DOHH2 (cell line): Measurements from ENCODE around the gene DMD.
A peak's percentile ranks its signal among the peaks of the same experiment; 100 is the strongest.

Source experiments
- H3F3A ChIP-seq: fragments of 200-600 bp; sonication (generic), shearing (Covaris generic); 2 replicates; pipeline ENCODE4 v1.6.0; 2016; ENCODE audit warnings: antibody characterized with exemption, mild to moderate bottlenecking; ENCODE audit not compliant: control insufficient read depth, insufficient read depth
- H3K27ac ChIP-seq: fragments of 200-600 bp; sonication (generic); 2 replicates; pipeline ENCODE4 v1.5.1; 2014; ENCODE audit warnings: low read depth, mild to moderate bottlenecking, low read length, moderate library complexity
- H3K27me3 ChIP-seq: fragments of 200-600 bp; sonication (generic); 2 replicates; pipeline ENCODE4 v1.6.1; 2014; ENCODE audit warnings: mild to moderate bottlenecking, low read length, mixed read lengths; ENCODE audit not compliant: control insufficient read depth
- H3K36me3 ChIP-seq: fragments of 200-600 bp; sonication (generic); 2 replicates; pipeline ENCODE4 v1.6.1; 2014; ENCODE audit warnings: mild to moderate bottlenecking, low read length, moderate library complexity, mixed read lengths; ENCODE audit not compliant: control insufficient read depth
- H3K4me1 ChIP-seq: fragments of 200-600 bp; sonication (generic); 2 replicates; pipeline ENCODE4 v1.6.1; 2014; ENCODE audit warnings: mild to moderate bottlenecking, low read length, mixed read lengths; ENCODE audit not compliant: control insufficient read depth
- H3K4me2 ChIP-seq: fragments of 200-600 bp; sonication (generic); 2 replicates; pipeline ENCODE4 v1.6.0; 2014; ENCODE audit warnings: mild to moderate bottlenecking, low read length, moderate library complexity
- H3K4me3 ChIP-seq: fragments of 200-600 bp; sonication (generic); 2 replicates; pipeline ENCODE4 v1.5.1; 2014; ENCODE audit warnings: mild to moderate bottlenecking, low read length, mixed read lengths
- H3K79me2 ChIP-seq: fragments of 200-600 bp; sonication (generic); 2 replicates; pipeline ENCODE4 v1.6.1; 2014; ENCODE audit warnings: mild to moderate bottlenecking, low read length, mixed read lengths; ENCODE audit not compliant: control insufficient read depth
- H3K9me2 ChIP-seq: fragments of 200-600 bp; sonication (generic); replicated peaks from 2 replicates; pipeline ENCODE4 v1.6.1; 2014; ENCODE audit warnings: mild to moderate bottlenecking, low read length, mixed read lengths; ENCODE audit not compliant: control insufficient read depth
- H3K9me3 ChIP-seq: fragments of 200-600 bp; sonication (generic); 2 replicates; pipeline ENCODE4 v1.6.1; 2014; ENCODE audit warnings: antibody characterized with exemption, low read length, mixed read lengths; ENCODE audit not compliant: control insufficient read depth, insufficient read depth
- H4K20me1 ChIP-seq: fragments of 200-600 bp; sonication (generic); 2 replicates; pipeline ENCODE4 v1.6.0; 2014; ENCODE audit warnings: low read depth, mild to moderate bottlenecking, antibody characterized with exemption, low read length, moderate library complexity; ENCODE audit not compliant: control insufficient read depth, insufficient read depth
- CTCF ChIP-seq: fragments of 200-600 bp; sonication (generic); IDR thresholded peaks from one replicate; pipeline ENCODE4 v1.5.1; 2014; ENCODE audit warnings: antibody characterized with exemption, mild to moderate bottlenecking, low read depth, low read length; ENCODE audit not compliant: poor library complexity, severe bottlenecking
- EZH2phosphoT487 ChIP-seq: fragments of 200-600 bp; sonication (generic); IDR thresholded peaks from 2 replicates; pipeline ENCODE4 v1.6.1; 2017; ENCODE audit warnings: borderline replicate concordance, mild to moderate bottlenecking, antibody characterized with exemption, low read length, moderate library complexity, mixed read lengths

The DMD gene

GRCh38 chrX:31215277-31215815, 1996.0 kb downstream of the DMD start:
- no peaks in the 10 kb centered on the region for H3F3A ChIP-seq
- H3K4me2 ChIP-seq = no peak overlapping the region
- no peaks in the 10 kb centered on the region for H3K9me3 ChIP-seq
- no peaks in the 10 kb centered on the region for H3K79me2 ChIP-seq
- H3K9me2 ChIP-seq = no peaks in the 10 kb centered on the region
- H3K4me1 ChIP-seq = 0 out of 2 replicates have a peak, but pooled peaks cover 3% of the 10 kb centered on the region
- H3K4me3 ChIP-seq = no peak overlapping the region
- TF ChIP-seq CTCF (no peak), EZH2phosphoT487 (no peak)
- no peak overlapping the region for H3K27ac ChIP-seq
- no peaks in the 10 kb centered on the region for H3K36me3 ChIP-seq
- no peaks in the 10 kb centered on the region for H3K27me3 ChIP-seq
- H4K20me1 ChIP-seq = no peaks in the 10 kb centered on the region

GRCh38 chrX:31213941-31214340, 1997.4 kb downstream of the DMD start:
- Histone ChIP-seq H3K4me1 (0 out of 2 replicates have a peak, but pooled peaks cover 3% of the 10 kb centered on the region), H3K79me2 (no peaks in the 10 kb centered on the region), H3K27ac (no peak overlapping the region), H3K9me3 (no peaks in the 10 kb centered on the region), H3K27me3 (no peaks in the 10 kb centered on the region), H3F3A (no peaks in the 10 kb centered on the region), H4K20me1 (no peaks in the 10 kb centered on the region), H3K9me2 (no peaks in the 10 kb centered on the region), H3K4me2 (no peak overlapping the region), H3K36me3 (no peaks in the 10 kb centered on the region), H3K4me3 (no peak overlapping the region)
- no peak for TF ChIP-seq EZH2phosphoT487
- TF ChIP-seq CTCF = peak; percentile 40

GRCh38 chrX:31212856-31213748, 1998.2 kb downstream of the DMD start:
- Histone ChIP-seq H3K36me3 (no peaks in the 10 kb centered on the region), H3K79me2 (no peaks in the 10 kb centered on the region)

More at GRCh38 chrX:31212856-31213748, 1998.2 kb downstream of the DMD start:
- Histone ChIP-seq H3K9me3 (no peaks in the 10 kb centered on the region), H3K9me2 (no peaks in the 10 kb centered on the region), H3K27me3 (no peaks in the 10 kb centered on the region), H3K4me3 (no peak overlapping the region), H4K20me1 (no peaks in the 10 kb centered on the region), H3K27ac (no peak overlapping the region), H3K4me2 (no peak overlapping the region), H3K4me1 (0 out of 2 replicates have a peak, but pooled peaks cover 3% of the 10 kb centered on the region), H3F3A (no peaks in the 10 kb centered on the region)
- TF ChIP-seq CTCF (no peak), EZH2phosphoT487 (no peak)
